DND-41 (cell line): Measurements from ENCODE around the gene CDH16.

ENCODE experiments used
- ATAC-seq: fragments of 200-7000 bp; cut with Tn5 transposase; 3 replicates; pipeline ENCODE4 v1.9.1; 2021; ENCODE audit warnings: low read depth; ENCODE audit not compliant: insufficient read depth
- DNase-seq: peaks from one replicate; pipeline ENCODE4 v3.0.0-alpha.2; 2020
- H2AFZ ChIP-seq: 2 replicates; pipeline ENCODE4 v1.6.0; 2012; ENCODE audit warnings: low read depth, low read length
- H3K27ac ChIP-seq: 2 replicates; pipeline ENCODE4 v1.5.1; 2012; ENCODE audit warnings: low read length, inconsistent platforms
- H3K27me3 ChIP-seq: fragments of 200-600 bp; sonication (generic); 2 replicates; pipeline ENCODE4 v1.6.0; 2012; ENCODE audit warnings: low read length, mild to moderate bottlenecking, inconsistent platforms; ENCODE audit not compliant: insufficient read depth, poor library complexity
- H3K36me3 ChIP-seq: 2 replicates; pipeline ENCODE4 v1.5.1; 2012; ENCODE audit warnings: low read length, inconsistent platforms; ENCODE audit not compliant: insufficient read depth
- H3K4me1 ChIP-seq: 2 replicates; pipeline ENCODE4 v1.5.1; 2012; ENCODE audit warnings: mild to moderate bottlenecking, low read length; ENCODE audit not compliant: insufficient read depth
- H3K4me2 ChIP-seq: 2 replicates; pipeline ENCODE4 v1.6.0; 2012; ENCODE audit warnings: mild to moderate bottlenecking, moderate library complexity, low read length, inconsistent platforms; ENCODE audit not compliant: insufficient read depth
- H3K4me3 ChIP-seq, 2 experiments: fragments of 200-600 bp in 1 of 2; shearing (Covaris generic) in 1 of 2; 2 replicates each; pipeline ENCODE4 v1.5.1; 2012 to 2016; ENCODE audit warnings: inconsistent platforms in 2 of 2, low read length in 2 of 2, mild to moderate bottlenecking in 2 of 2, low read depth in 1 of 2, moderate library complexity in 1 of 2
- H3K79me2 ChIP-seq: 2 replicates; pipeline ENCODE4 v1.6.0; 2012; ENCODE audit warnings: low read length, inconsistent platforms; ENCODE audit not compliant: insufficient read depth
- H3K9ac ChIP-seq: 2 replicates; pipeline ENCODE4 v1.6.0; 2012; ENCODE audit warnings: low read depth, mild to moderate bottlenecking, inconsistent platforms, low read length, moderate library complexity
- H3K9me3 ChIP-seq: 2 replicates; pipeline ENCODE4 v1.5.1; 2012; ENCODE audit warnings: low read length, moderate library complexity, mild to moderate bottlenecking, inconsistent platforms; ENCODE audit not compliant: insufficient read depth, severe bottlenecking
- H4K20me1 ChIP-seq: 2 replicates; pipeline ENCODE4 v1.6.0; 2012; ENCODE audit warnings: low read length; ENCODE audit not compliant: insufficient read depth
- EZH2 ChIP-seq: IDR thresholded peaks from 3 replicates; pipeline ENCODE4 v1.6.1; 2012; ENCODE audit warnings: borderline replicate concordance, low read depth, mild to moderate bottlenecking, moderate library complexity, low read length, inconsistent platforms; ENCODE audit not compliant: severe bottlenecking
- TF ChIP-seq, protein P1 (sequence below): IDR thresholded peaks from 2 replicates; pipeline ENCODE4 v1.5.1; 2012; ENCODE audit warnings: borderline replicate concordance, low read length, moderate library complexity, mild to moderate bottlenecking; ENCODE audit not compliant: poor library complexity, severe bottlenecking; ENCODE audit errors: extremely low read depth

Gene CDH16

DNA sequence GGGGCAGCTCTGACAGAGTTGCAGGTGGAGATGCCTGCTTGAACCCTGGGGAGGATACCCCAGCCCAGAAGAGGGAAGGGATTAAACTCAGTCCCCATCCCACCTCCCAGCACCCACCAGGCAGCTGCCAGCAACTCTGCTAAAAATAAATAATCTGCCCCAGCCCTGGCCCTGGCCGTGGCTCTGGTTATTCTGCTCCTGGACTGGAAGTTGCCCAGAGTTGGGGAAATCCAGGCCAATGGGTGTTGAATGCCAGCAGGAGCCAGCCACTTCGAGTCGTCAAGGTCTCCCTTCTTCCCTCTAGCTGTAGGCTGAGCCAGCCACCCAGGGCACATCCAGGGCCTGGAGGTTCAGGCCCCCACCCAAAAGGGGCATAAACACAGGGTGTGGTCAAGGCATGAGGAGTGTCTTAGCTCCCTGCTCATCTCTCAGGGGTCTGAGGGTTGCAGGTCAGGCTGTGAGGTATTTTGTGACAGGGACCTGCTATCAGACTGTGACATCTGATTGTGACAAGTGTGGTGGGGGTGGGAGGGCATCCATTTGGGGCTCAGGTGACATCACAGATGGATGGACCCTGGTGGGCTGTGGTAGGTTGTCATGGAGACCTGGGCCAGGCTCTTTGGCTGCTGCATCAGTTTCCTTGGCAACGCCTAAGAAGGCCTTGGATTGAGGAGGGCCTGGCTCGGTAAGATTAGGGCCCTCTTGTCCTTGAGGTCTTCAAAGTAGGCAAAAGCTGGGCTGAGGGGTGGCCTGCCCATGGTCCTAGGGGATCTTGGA, 7.7 kb upstream of the CDH16 start:
- TF ChIP-seq, protein P1, sequence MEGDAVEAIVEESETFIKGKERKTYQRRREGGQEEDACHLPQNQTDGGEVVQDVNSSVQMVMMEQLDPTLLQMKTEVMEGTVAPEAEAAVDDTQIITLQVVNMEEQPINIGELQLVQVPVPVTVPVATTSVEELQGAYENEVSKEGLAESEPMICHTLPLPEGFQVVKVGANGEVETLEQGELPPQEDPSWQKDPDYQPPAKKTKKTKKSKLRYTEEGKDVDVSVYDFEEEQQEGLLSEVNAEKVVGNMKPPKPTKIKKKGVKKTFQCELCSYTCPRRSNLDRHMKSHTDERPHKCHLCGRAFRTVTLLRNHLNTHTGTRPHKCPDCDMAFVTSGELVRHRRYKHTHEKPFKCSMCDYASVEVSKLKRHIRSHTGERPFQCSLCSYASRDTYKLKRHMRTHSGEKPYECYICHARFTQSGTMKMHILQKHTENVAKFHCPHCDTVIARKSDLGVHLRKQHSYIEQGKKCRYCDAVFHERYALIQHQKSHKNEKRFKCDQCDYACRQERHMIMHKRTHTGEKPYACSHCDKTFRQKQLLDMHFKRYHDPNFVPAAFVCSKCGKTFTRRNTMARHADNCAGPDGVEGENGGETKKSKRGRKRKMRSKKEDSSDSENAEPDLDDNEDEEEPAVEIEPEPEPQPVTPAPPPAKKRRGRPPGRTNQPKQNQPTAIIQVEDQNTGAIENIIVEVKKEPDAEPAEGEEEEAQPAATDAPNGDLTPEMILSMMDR: no peak
- TF ChIP-seq EZH2: no peak
- Histone ChIP-seq H3K9ac (no peak overlapping the region), H3K27ac (no peak overlapping the region), H3K79me2 (no peaks in the 10 kb centered on the region), H4K20me1 (no peaks in the 10 kb centered on the region), H3K36me3 (no peaks in the 10 kb centered on the region), H3K4me1 (no peaks in the 10 kb centered on the region), H3K27me3 (no peaks in the 10 kb centered on the region), H2AFZ (no peak overlapping the region), H3K4me3 (no peak overlapping the region), H3K9me3 (no peaks in the 10 kb centered on the region), H3K4me2 (no peak overlapping the region)
- ATAC-seq (no peak), DNase-seq (no peak)

DNA sequence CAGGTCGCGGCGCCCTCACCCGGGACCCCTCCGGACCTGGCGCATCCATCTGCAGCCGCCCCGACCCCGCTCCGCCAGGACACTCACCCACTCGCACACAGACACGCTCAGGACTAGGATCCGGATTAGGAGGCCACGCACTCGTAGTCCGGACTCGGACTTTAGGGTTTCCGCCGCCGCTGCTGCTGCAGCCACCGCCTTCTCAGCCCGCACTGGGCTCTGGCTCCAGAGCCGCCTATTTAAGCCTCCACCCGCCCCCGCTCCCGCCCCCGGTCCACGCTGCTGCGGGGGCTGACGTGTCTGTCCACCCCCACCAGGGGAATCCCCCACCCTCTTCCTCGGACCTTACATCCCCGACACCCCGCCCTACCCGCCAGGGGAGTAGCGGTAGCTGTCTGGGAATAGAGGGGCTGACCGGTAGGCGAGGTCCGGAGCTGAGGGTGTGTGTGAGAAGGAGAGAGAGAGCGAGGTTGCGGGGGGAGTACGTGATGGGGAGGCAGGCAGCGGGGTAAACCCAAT, 6.7 kb upstream of the CDH16 start, which contains the start of gene RRAD:
Gene RRAD, minus strand, starts transcription at position 214 of the 519 bp plus-strand sequence. CDS start 356 bp downstream, outside the sequence.
- no peaks in the 10 kb centered on the region for H3K36me3 ChIP-seq
- H3K4me3 ChIP-seq: no peak within 1 kb of the TSS
- H3K79me2 ChIP-seq: no peaks in the 10 kb centered on the region
- H3K4me2 ChIP-seq: no peak within 1 kb of the TSS
- H3K27me3 ChIP-seq: no peaks in the 10 kb centered on the region
- DNase-seq (no peak), ATAC-seq (no peak)
- no peaks in the 10 kb centered on the region for H4K20me1 ChIP-seq
- no peak within 1 kb of the TSS for H3K27ac ChIP-seq
- no peak within 1 kb of the TSS for H2AFZ ChIP-seq
- H3K9ac ChIP-seq: no peak within 1 kb of the TSS
- H3K4me1 ChIP-seq: no peaks in the 10 kb centered on the region
- no peaks in the 10 kb centered on the region for H3K9me3 ChIP-seq
- TF ChIP-seq, protein P1: no peak
- no peak for TF ChIP-seq EZH2

DNA sequence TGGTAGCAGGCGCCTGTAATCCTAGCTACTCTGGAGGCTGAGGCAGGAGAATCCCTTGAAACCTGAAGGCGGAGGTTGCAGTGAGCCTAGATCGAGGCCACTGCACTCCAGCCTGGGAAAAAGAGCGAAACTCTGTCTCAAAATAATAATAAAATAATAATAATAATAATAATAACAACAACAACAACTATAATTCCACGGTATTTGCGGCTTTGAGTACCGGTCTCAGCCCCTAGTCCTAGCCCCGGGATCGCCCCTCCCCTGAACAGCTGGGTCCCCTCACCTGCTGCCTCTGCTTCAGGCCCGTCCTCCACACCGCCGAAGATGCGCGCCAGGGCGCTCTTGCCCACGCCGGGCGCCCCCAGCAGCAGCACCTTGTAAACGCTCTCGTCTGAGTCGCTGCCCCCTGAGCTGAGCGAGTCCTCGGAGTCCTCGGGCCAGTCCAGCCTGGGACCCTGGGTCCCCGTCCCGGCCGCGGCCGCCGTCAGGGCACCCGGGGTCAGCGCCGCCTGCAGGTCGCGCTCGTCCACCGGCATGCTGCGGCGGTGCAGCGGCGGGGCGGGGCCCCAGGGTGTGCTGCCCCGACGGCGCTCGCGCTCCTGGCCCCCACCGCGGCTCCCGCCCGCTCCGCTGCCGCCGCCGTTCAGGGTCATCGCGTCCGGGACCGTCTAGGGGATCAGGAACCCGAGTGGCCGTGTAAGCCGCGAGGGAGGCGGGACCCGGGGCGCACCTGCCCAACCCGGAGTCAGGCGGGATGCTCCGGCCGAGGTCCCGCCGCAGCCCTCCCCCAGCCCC, 6.0 kb upstream of the CDH16 start:
- Histone ChIP-seq H3K27me3 (peaks cover 4% of the 10 kb centered on the region), H3K4me3 (no peak overlapping the region), H3K9ac (no peak overlapping the region), H4K20me1 (no peaks in the 10 kb centered on the region), H3K9me3 (no peaks in the 10 kb centered on the region), H3K4me2 (no peak overlapping the region), H3K79me2 (no peaks in the 10 kb centered on the region), H3K36me3 (no peaks in the 10 kb centered on the region), H2AFZ (no peak overlapping the region), H3K27ac (no peak overlapping the region), H3K4me1 (no peaks in the 10 kb centered on the region)
- DNase-seq: no peak
- no peak for ATAC-seq
- TF ChIP-seq EZH2: no peak

DNA sequence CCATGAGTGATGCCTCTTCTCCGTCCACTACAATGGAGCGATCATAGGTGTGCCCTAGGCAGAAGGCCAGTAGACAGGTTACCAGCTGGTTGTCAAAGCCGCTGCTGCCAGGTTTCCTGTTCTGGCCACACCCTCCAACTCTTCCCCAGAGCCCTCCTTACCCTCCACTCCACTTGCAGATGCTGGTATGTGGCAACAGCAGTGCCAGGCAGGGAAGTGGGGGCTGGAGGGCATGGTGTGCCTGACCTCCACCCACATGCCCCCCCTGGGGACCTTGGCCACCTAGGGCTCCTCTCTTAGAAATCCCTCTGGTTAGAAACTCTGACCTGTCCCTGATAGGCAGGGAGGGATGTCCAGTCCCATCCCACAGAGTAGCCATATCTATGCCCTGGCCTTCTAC, 5.2 kb upstream of the CDH16 start:
- no peak overlapping the region for H3K9ac ChIP-seq
- no peaks in the 10 kb centered on the region for H3K9me3 ChIP-seq
- H3K4me3 ChIP-seq: no peak overlapping the region
- no peaks in the 10 kb centered on the region for H3K36me3 ChIP-seq
- H3K4me2 ChIP-seq: no peak overlapping the region
- H3K27ac ChIP-seq: no peak overlapping the region
- DNase-seq (no peak), ATAC-seq (no peak)
- H4K20me1 ChIP-seq: no peaks in the 10 kb centered on the region
- TF ChIP-seq, protein P1: no peak
- no peak for TF ChIP-seq EZH2
- H3K27me3 ChIP-seq: peaks cover 7% of the 10 kb centered on the region
- H2AFZ ChIP-seq: no peak overlapping the region
- H3K4me1 ChIP-seq: no peaks in the 10 kb centered on the region
- no peaks in the 10 kb centered on the region for H3K79me2 ChIP-seq
